GM10266 (cell line): ENCODE results near the gene DIAPH1.

Source experiments
- DNase-seq: peaks from one replicate; pipeline ENCODE4 v3.0.0; 2012; ENCODE audit errors: extremely low spot score
- CTCF ChIP-seq: IDR thresholded peaks from 2 replicates; pipeline ENCODE4 v1.5.1; 2012; ENCODE audit warnings: mild to moderate bottlenecking, low read depth; ENCODE audit not compliant: control insufficient read depth, insufficient read depth; ENCODE audit errors: missing control alignments

The DIAPH1 gene

GRCh38 chr5:141585594-141585993 is 33.2 kb downstream of the DIAPH1 start:
- no peak for TF ChIP-seq CTCF
- no peak for DNase-seq

GRCh38 chr5:141574122-141574510 is 44.7 kb downstream of the DIAPH1 start:
- TF ChIP-seq CTCF = no peak
- no peak for DNase-seq

DNA sequence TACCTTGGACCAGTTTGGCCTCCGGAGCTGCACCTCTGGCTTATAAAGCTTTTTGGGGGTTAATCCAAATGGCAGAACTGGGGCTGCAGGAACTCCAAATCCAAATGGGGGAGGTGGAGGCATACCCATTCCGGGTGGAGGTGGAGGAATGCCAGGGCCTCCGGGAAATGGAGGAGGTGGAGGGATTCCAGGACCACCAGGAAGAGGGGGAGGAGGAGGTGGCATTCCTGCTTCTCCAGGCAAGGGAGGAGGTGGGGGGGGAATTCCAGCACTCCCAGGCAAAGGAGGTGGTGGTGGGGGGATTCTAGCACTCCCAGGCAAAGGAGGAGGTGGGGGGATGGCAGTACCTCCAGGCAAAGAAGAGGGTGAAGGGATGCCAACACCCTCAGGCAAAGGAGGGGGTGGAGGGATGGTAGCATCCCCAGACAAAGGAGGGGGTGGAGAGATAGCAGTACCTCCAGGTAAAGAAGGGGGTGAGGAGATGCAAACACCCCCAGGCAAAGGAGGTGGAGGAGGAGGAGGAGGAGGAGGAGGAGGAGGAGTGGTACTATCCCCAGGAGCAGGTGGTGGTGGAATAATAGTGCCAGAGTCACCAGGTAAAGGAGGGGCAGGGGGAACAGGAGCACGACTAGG is 45.2 kb downstream of the DIAPH1 start:
- no peak for TF ChIP-seq CTCF
- no peak for DNase-seq

DNA sequence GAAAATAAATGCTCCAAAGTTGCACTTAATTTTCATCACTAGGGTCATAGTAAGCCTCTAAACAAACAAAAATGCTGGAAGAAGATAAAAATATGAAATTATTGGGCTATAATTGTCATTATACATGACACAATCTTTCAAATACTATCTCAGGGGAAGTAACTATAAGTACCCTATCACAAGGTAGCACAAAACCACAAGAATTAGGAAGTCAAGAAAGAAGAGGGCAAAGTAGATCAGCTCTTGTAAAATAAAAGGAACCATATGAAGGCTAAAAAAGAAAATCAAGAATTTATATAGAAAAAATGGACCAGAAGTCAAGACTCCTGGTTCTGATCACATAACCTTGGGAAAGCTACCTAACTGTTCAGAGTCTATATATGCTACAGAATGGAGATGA is 48.1 kb downstream of the DIAPH1 start:
- no peak for DNase-seq

GRCh38 chr5:141567513-141568117 is 51.2 kb downstream of the DIAPH1 start:
- TF ChIP-seq CTCF = peak; percentile 76
- DNase-seq = no peak

More for the DNA sequence above, 48.1 kb downstream of the DIAPH1 start:
- TF ChIP-seq CTCF = no peak

GRCh38 chr5:141565826-141566570 is 52.8 kb downstream of the DIAPH1 start:
- TF ChIP-seq CTCF = no peak
- no peak for DNase-seq

GRCh38 chr5:141564216-141564692 is 54.5 kb downstream of the DIAPH1 start:
- DNase-seq = peak; percentile 64
- TF ChIP-seq CTCF = peak; percentile 72
